HCT116 (cell line): ENCODE measurements around the gene PKP3. TPM values are rescaled to one million over a fixed set of nuclear protein-coding genes. Genes with fewer than 3 reads are reported as not detected.

Experiments used
- ATAC-seq: fragments of 200-7000 bp; cut with Tn5 transposase; 2 replicates; pipeline ENCODE4 v1.9.1; 2020; ENCODE audit warnings: mild to moderate bottlenecking, moderate library complexity
- BruUV-seq: library from RNA; stranded (reverse); fragments of 400-500 nt; replicated peaks from 2 replicates; lab custom pipeline; 2021; lab: Mats Ljungman, UMichigan
- CTCF ChIA-PET: fragments of 300-600 bp; sonication (Branson Sonifier 250); formaldehyde crosslinking; loops from one replicate; lab custom pipeline; 2021; ENCODE audit warnings: antibody characterized with exemption; lab: Charles Lee
- POLR2A ChIA-PET: fragments of 300-600, 350-600 bp; sonication (Branson Sonifier 250); formaldehyde crosslinking; loops from one replicate; lab custom pipeline; 2021; ENCODE audit warnings: antibody characterized with exemption; lab: Charles Lee
- RAD21 ChIA-PET, 2 experiments: fragments of 300-600 bp; sonication (Branson Sonifier 250); formaldehyde crosslinking; loops; one replicate each; lab custom pipeline; 2023; ENCODE audit warnings: low total read pairs in 2 of 2; ENCODE audit not compliant: uncharacterized antibody in 2 of 2, unreplicated experiment in 2 of 2, low non-redundant PET in 1 of 2; lab: Charles Lee
- DNase-seq: peaks from one replicate; pipeline ENCODE4 v3.0.0-alpha.2; 2010; ENCODE audit warnings: low read depth, low spot score
- H2AFZ ChIP-seq: fragments of 200-600 bp; shearing (Covaris generic), sonication (generic); 2 replicates; pipeline ENCODE4 v1.6.1; 2017; ENCODE audit warnings: low read depth, mixed run types, mixed read lengths, antibody characterized with exemption, low read length; ENCODE audit not compliant: poor library complexity, severe bottlenecking
- H3K27ac ChIP-seq: 2 replicates; pipeline ENCODE4 v1.5.1; 2012; ENCODE audit warnings: low read depth, low read length
- H3K27me3 ChIP-seq: fragments of 200-600 bp; sonication (generic); 2 replicates; pipeline ENCODE4 v1.6.1; 2016; ENCODE audit warnings: mixed run types, low read length, mixed read lengths; ENCODE audit not compliant: insufficient read depth
- H3K36me3 ChIP-seq, 2 experiments: fragments of 200-500 bp in 1 of 2; fragments of 200-600 bp in 1 of 2; sonication (Bioruptor generic) in 1 of 2; sonication (generic) in 1 of 2; 2 replicates each; pipeline versions ENCODE4 v1.5.1 to v1.6.1; 2014 to 2016; ENCODE audit warnings: low read length in 2 of 2, inconsistent platforms in 1 of 2, mixed read lengths in 1 of 2, mixed run types in 1 of 2; ENCODE audit not compliant: insufficient read depth in 2 of 2, control insufficient read depth in 1 of 2
- H3K4me1 ChIP-seq, 2 experiments: fragments of 200-600 bp in 1 of 2; sonication (generic) in 1 of 2; 2 replicates each; pipeline versions ENCODE4 v1.5.1 to v1.6.1; 2012 to 2017; ENCODE audit warnings: low read length in 2 of 2, inconsistent platforms in 1 of 2, mild to moderate bottlenecking in 1 of 2, mixed read lengths in 1 of 2, mixed run types in 1 of 2, moderate library complexity in 1 of 2; ENCODE audit not compliant: insufficient read depth in 2 of 2, control insufficient read depth in 1 of 2
- H3K4me2 ChIP-seq: fragments of 200-600 bp; sonication (generic); 2 replicates; pipeline ENCODE4 v1.6.1; 2017; ENCODE audit warnings: mixed run types, low read length, mixed read lengths
- H3K4me3 ChIP-seq, 2 experiments: fragments of 200-600 bp in 1 of 2; sonication (generic) in 1 of 2; replicated peaks in 1 of 2; 2 replicates each; pipeline ENCODE4 v1.5.1; 2011 to 2016; ENCODE audit warnings: low read length in 2 of 2, control low read depth in 1 of 2, low read depth in 1 of 2, mild to moderate bottlenecking in 1 of 2, mixed read lengths in 1 of 2, mixed run types in 1 of 2
- H3K79me2 ChIP-seq: fragments of 200-600 bp; sonication (generic); 2 replicates; pipeline ENCODE4 v1.6.1; 2017; ENCODE audit warnings: mild to moderate bottlenecking, mixed run types, low read length, moderate library complexity, mixed read lengths; ENCODE audit not compliant: insufficient read depth
- H3K9ac ChIP-seq: fragments of 200-600 bp; sonication (generic); 2 replicates; pipeline ENCODE4 v1.6.1; 2016; ENCODE audit warnings: low read length, mixed read lengths
- H3K9me2 ChIP-seq: fragments of 200-600 bp; sonication (generic), shearing (Covaris generic); 2 replicates; pipeline ENCODE4 v1.6.1; 2017; ENCODE audit warnings: mixed run types, mild to moderate bottlenecking, moderate library complexity; ENCODE audit not compliant: insufficient read depth
- H3K9me3 ChIP-seq, 2 experiments: fragments of 200-500 bp in 1 of 2; fragments of 200-600 bp in 1 of 2; sonication (Bioruptor generic) in 1 of 2; sonication (generic) in 1 of 2; 2 replicates each; pipeline ENCODE4 v1.6.1; 2014 to 2017; ENCODE audit warnings: low read length in 2 of 2, mixed read lengths in 2 of 2, inconsistent platforms in 1 of 2, low read depth in 1 of 2, mild to moderate bottlenecking in 1 of 2, mixed run types in 1 of 2, moderate library complexity in 1 of 2; ENCODE audit not compliant: control insufficient read depth in 1 of 2, insufficient read depth in 1 of 2
- H4K20me1 ChIP-seq: fragments of 200-600 bp; sonication (generic), shearing (Covaris generic); 2 replicates; pipeline ENCODE4 v1.6.1; 2017; ENCODE audit warnings: mixed run types, mild to moderate bottlenecking, moderate library complexity; ENCODE audit not compliant: insufficient read depth
- CBX3 ChIP-seq: IDR thresholded peaks from 2 replicates; pipeline ENCODE4 v1.6.1; 2012; ENCODE audit warnings: low read depth
- CEBPB ChIP-seq: IDR thresholded peaks from 2 replicates; pipeline ENCODE4 v1.6.1; 2012; ENCODE audit warnings: low read depth
- EGR1 ChIP-seq: IDR thresholded peaks from 2 replicates; pipeline ENCODE4 v1.6.1; 2012; ENCODE audit warnings: low read depth
- ELF1 ChIP-seq: IDR thresholded peaks from 2 replicates; pipeline ENCODE4 v1.6.1; 2012; ENCODE audit warnings: low read depth, borderline replicate concordance
- EZH2 ChIP-seq: fragments of 200-600 bp; sonication (generic); IDR thresholded peaks from 2 replicates; pipeline ENCODE4 v1.6.1; 2017; ENCODE audit warnings: antibody characterized with exemption, mixed run types
- EZH2phosphoT487 ChIP-seq: fragments of 200-600 bp; IDR thresholded peaks from 2 replicates; pipeline ENCODE4 v1.6.1; 2018; ENCODE audit warnings: antibody characterized with exemption, borderline replicate concordance
- FOSL1 ChIP-seq: IDR thresholded peaks from 2 replicates; pipeline ENCODE4 v1.6.1; 2012; ENCODE audit warnings: low read depth
- JUND ChIP-seq: IDR thresholded peaks from 2 replicates; pipeline ENCODE4 v1.6.1; 2012
- MAX ChIP-seq: IDR thresholded peaks from 2 replicates; pipeline ENCODE4 v1.6.1; 2012
- POLR2A ChIP-seq: IDR thresholded peaks from 2 replicates; pipeline ENCODE4 v1.7.0; 2011; ENCODE audit warnings: borderline replicate concordance; ENCODE audit not compliant: insufficient read depth, insufficient read length; ENCODE audit errors: extremely low read depth
- POLR2AphosphoS5 ChIP-seq: IDR thresholded peaks from 2 replicates; pipeline ENCODE4 v1.6.1; 2011; ENCODE audit warnings: mild to moderate bottlenecking, low read depth, low read length, moderate library complexity
- REST ChIP-seq: IDR thresholded peaks from 2 replicates; pipeline ENCODE4 v1.6.1; 2012; ENCODE audit warnings: low read depth
- TCF7L2 ChIP-seq: IDR thresholded peaks from 2 replicates; pipeline ENCODE4 v1.7.0; 2011; ENCODE audit warnings: borderline replicate concordance, inconsistent platforms; ENCODE audit not compliant: insufficient read depth, insufficient read length; ENCODE audit errors: extremely low read depth
- intact Hi-C: fragments of 100-400 bp; cut with micrococcal nuclease; formaldehyde crosslinking; loops from 2 replicates; pipeline ENCODE4 v1.10.0; 2022
- total RNA-seq: library from RNA; stranded (reverse); gene quantifications from one replicate; pipeline ENCODE4 v1.2.1, GENCODE V29; 2021; ENCODE audit not compliant: unreplicated experiment
- TF ChIP-seq, protein P1 (sequence below): IDR thresholded peaks from 2 replicates; pipeline ENCODE4 v1.6.1; 2011; ENCODE audit warnings: mild to moderate bottlenecking, low read length, moderate library complexity; ENCODE audit not compliant: insufficient replicate concordance; ENCODE audit errors: extremely low read depth
- TF ChIP-seq, protein P2 (sequence below): IDR thresholded peaks from 2 replicates; pipeline ENCODE4 v1.6.1; 2012
- TF ChIP-seq, protein P3 (sequence below), 3 experiments: fragments of 200-600 bp in 1 of 3; sonication (generic) in 1 of 3; IDR thresholded peaks in 2 of 3; conservative IDR thresholded peaks in 1 of 3; 2 replicates each; pipeline ENCODE4 v1.5.1; 2012 to 2017; ENCODE audit warnings: low read depth in 2 of 3, low read length in 2 of 3, antibody characterized with exemption in 1 of 3, borderline replicate concordance in 1 of 3, control low read depth in 1 of 3, mild to moderate bottlenecking in 1 of 3, mixed read lengths in 1 of 3, mixed run types in 1 of 3, moderate library complexity in 1 of 3; ENCODE audit not compliant: insufficient read depth in 1 of 3

The PKP3 gene
- total RNA-seq, 1 experiment from 2014 or later = 157 TPM

GRCh38 chr11:445765-446588 is 52.0 kb downstream of the PKP3 start:
- Histone ChIP-seq H3K4me3 (no peak overlapping the region), H3K9ac (no peak overlapping the region), H3K79me2 (peaks cover 19% of the 10 kb centered on the region), H4K20me1 (no peaks in the 10 kb centered on the region), H3K27me3 (no peaks in the 10 kb centered on the region), H3K9me2 (no peaks in the 10 kb centered on the region), H3K4me2 (no peak overlapping the region), H3K36me3 (no peaks in the 10 kb centered on the region), H3K27ac (no peak overlapping the region), H3K4me1 (peaks cover 24 to 50% of the 10 kb centered on the region in 2 experiments), H2AFZ (no peak overlapping the region), H3K9me3 (no peaks in the 10 kb centered on the region)
- no peak for ATAC-seq
- ChIA-PET POLR2A (no interaction called here), RAD21 (no interaction called here), CTCF (no interaction called here)
- intact Hi-C loops = loop anchor here (5.0 kb wide), 2 partner anchors 39 to 61 kb away; partner anchors contain the start of gene RNH1
- no TSS peak for BruUV-seq
- TF ChIP-seq FOSL1 = no peak
- no peak for TF ChIP-seq TCF7L2
- TF ChIP-seq JUND = no peak
- TF ChIP-seq, protein P1, sequence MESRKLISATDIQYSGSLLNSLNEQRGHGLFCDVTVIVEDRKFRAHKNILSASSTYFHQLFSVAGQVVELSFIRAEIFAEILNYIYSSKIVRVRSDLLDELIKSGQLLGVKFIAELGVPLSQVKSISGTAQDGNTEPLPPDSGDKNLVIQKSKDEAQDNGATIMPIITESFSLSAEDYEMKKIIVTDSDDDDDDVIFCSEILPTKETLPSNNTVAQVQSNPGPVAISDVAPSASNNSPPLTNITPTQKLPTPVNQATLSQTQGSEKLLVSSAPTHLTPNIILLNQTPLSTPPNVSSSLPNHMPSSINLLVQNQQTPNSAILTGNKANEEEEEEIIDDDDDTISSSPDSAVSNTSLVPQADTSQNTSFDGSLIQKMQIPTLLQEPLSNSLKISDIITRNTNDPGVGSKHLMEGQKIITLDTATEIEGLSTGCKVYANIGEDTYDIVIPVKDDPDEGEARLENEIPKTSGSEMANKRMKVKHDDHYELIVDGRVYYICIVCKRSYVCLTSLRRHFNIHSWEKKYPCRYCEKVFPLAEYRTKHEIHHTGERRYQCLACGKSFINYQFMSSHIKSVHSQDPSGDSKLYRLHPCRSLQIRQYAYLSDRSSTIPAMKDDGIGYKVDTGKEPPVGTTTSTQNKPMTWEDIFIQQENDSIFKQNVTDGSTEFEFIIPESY = no peak
- TF ChIP-seq EZH2 = no peak
- TF ChIP-seq CEBPB = no peak
- TF ChIP-seq EGR1 = no peak
- no peak for TF ChIP-seq POLR2A
- no peak for TF ChIP-seq POLR2AphosphoS5
- no peak for TF ChIP-seq REST
- TF ChIP-seq MAX = no peak
- TF ChIP-seq, protein P2, sequence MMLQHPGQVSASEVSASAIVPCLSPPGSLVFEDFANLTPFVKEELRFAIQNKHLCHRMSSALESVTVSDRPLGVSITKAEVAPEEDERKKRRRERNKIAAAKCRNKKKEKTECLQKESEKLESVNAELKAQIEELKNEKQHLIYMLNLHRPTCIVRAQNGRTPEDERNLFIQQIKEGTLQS = no peak
- no peak for TF ChIP-seq CBX3
- no peak for TF ChIP-seq EZH2phosphoT487
- TF ChIP-seq, protein P3, sequence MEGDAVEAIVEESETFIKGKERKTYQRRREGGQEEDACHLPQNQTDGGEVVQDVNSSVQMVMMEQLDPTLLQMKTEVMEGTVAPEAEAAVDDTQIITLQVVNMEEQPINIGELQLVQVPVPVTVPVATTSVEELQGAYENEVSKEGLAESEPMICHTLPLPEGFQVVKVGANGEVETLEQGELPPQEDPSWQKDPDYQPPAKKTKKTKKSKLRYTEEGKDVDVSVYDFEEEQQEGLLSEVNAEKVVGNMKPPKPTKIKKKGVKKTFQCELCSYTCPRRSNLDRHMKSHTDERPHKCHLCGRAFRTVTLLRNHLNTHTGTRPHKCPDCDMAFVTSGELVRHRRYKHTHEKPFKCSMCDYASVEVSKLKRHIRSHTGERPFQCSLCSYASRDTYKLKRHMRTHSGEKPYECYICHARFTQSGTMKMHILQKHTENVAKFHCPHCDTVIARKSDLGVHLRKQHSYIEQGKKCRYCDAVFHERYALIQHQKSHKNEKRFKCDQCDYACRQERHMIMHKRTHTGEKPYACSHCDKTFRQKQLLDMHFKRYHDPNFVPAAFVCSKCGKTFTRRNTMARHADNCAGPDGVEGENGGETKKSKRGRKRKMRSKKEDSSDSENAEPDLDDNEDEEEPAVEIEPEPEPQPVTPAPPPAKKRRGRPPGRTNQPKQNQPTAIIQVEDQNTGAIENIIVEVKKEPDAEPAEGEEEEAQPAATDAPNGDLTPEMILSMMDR (IDR thresholded peaks at IDR 0.05 in 2 of 3, conservative IDR thresholded peaks at IDR 0.05 in 1 of 3; ENCODE audit: borderline replicate concordance in 1 of 3, insufficient read depth in 1 of 3, low read depth in 2 of 3, low read length in 2 of 3) = no peak
- TF ChIP-seq ELF1 = no peak
- DNase-seq = no peak
